Measurements from ENCODE around the gene OR52A1. TPM values are rescaled to one million over a fixed set of nuclear protein-coding genes. Genes with fewer than 3 reads are reported as not detected.
A peak's percentile ranks its signal among the peaks of the same experiment; 100 is the strongest.

The OR52A1 gene
- total and polyA plus RNA-seq, 9 of the 15 experiments (the other 6 are each of a cell fraction or from before 2014, with no cell fraction given) = under 0.01 to 0.33 (median 0.13) TPM; not detected in 3

GRCh38 chr11:5131584-5132335 lies 22.8 kb downstream of the OR52A1 start:
- POLR2A ChIA-PET = interaction anchor here (0.6 to 1.1 kb wide), 6 partner anchors 13 to 373 kb away, joined by 3 to 4 read pairs (median 4); no protein-coding TSS in a partner anchor
- peaks cover 16% of the 10 kb centered on the region; the same call in 2 of the 3 replicates for H3K79me2 ChIP-seq (ENCODE audit: control insufficient read depth, insufficient read depth, low read length)
- intact Hi-C loops (cut with micrococcal nuclease) = loop anchor here (2.0 kb wide), 1 partner anchor 21 kb away; no protein-coding TSS in a partner anchor
- peak overlapping the region; percentile 88 for H2AFZ ChIP-seq (ENCODE audit: low read depth, low read length)
- ATAC-seq (peak; percentile 80), FAIRE-seq (peak; percentile 90), DNase-seq (ENCODE audit: extremely low read depth in 1 of 4, low spot score in 3 of 4) (peak; percentile 31 to 89 (median 53))
- in situ Hi-C loops (cut with MboI) = no loop called here
- peaks cover 3% of the 10 kb centered on the region; the same call in 1 of the 2 replicates for H3K9me3 ChIP-seq (replicated peaks; ENCODE audit: control insufficient read depth, insufficient read depth, low read depth, low read length)
- no peaks in the 10 kb centered on the region for H3K36me3 ChIP-seq (ENCODE audit: control insufficient read depth, insufficient read depth, low read length)
- CTCF ChIA-PET (ENCODE audit: low intra/inter-chr PET ratio) = no interaction called here
- no peaks in the 10 kb centered on the region for H3K27me3 ChIP-seq (ENCODE audit: control insufficient read depth in 2 of 2, insufficient read depth in 2 of 2, low read length in 2 of 2)
- H3K9me1 ChIP-seq (ENCODE audit: control insufficient read depth, insufficient read depth, low read length) = no peaks in the 10 kb centered on the region
- no TSS peak for BruUV-seq (replicated peaks)
- H3K27ac ChIP-seq (ENCODE audit: extremely low read depth, low read depth, low read length) = peak overlapping the region; percentile 82
- WGBS (ENCODE audit: insufficient coverage, low coverage, missing lambda C conversion rate) = 9% methylated on average over 8 of the region's 8 CpGs
- H3K9ac ChIP-seq (ENCODE audit: insufficient read depth in 1 of 2, low read depth in 2 of 2, low read length in 2 of 2) = peak overlapping the region; percentile 1 to 68; a peak in 2 of 4 replicates
- no peak overlapping the region for H3K4me3 ChIP-seq
- no peaks in the 10 kb centered on the region for H4K20me1 ChIP-seq (replicated peaks; ENCODE audit: control insufficient read depth, insufficient read depth, low read length)
- H3K4me1 ChIP-seq (replicated peaks in 1 of 2; ENCODE audit: control insufficient read depth in 2 of 2, insufficient read depth in 2 of 2, low read length in 2 of 2) = peaks cover 5 to 16% of the 10 kb centered on the region in 2 experiments; a peak in 3 of 5 replicates
- H3K4me2 ChIP-seq (ENCODE audit: insufficient read depth, low read length) = peak overlapping the region; percentile 82
- TF ChIP-seq TAL1 (IDR thresholded peaks at IDR 0.05) (peak; percentile 90), CEBPB (tag; IDR thresholded peaks at IDR 0.05) (peak; percentile 74), HES1 (IDR thresholded peaks at IDR 0.05; ENCODE audit: low read depth) (no peak), CREM (IDR thresholded peaks at IDR 0.05; ENCODE audit: low read depth) (no peak; the same call in 1 of the 2 replicates), SIN3B (IDR thresholded peaks at IDR 0.05; ENCODE audit: low read depth) (no peak), SMARCA4 (IDR thresholded peaks at IDR 0.05) (peak; percentile 93), HNRNPUL1 (IDR thresholded peaks at IDR 0.05; ENCODE audit: low read length) (no peak), GATA2 (CRISPR knock-in tag; IDR thresholded peaks at IDR 0.05) (peak; percentile 63), PTTG1 (tag; IDR thresholded peaks at IDR 0.05; ENCODE audit: low read depth) (no peak), ZNF143 (CRISPR knock-in tag; IDR thresholded peaks at IDR 0.05) (no peak), RHOXF2B (CRISPR knock-in tag; conservative IDR thresholded peaks at IDR 0.05) (no peak), FOXJ3 (CRISPR knock-in tag; IDR thresholded peaks at IDR 0.05) (no peak), TSC22D4 (tag; IDR thresholded peaks at IDR 0.05) (no peak), SMAD3 (CRISPR knock-in tag; conservative IDR thresholded peaks at IDR 0.05) (no peak), MIER1 (IDR thresholded peaks at IDR 0.05; ENCODE audit: low read depth) (no peak)
- TF ChIP-seq, protein P1, sequence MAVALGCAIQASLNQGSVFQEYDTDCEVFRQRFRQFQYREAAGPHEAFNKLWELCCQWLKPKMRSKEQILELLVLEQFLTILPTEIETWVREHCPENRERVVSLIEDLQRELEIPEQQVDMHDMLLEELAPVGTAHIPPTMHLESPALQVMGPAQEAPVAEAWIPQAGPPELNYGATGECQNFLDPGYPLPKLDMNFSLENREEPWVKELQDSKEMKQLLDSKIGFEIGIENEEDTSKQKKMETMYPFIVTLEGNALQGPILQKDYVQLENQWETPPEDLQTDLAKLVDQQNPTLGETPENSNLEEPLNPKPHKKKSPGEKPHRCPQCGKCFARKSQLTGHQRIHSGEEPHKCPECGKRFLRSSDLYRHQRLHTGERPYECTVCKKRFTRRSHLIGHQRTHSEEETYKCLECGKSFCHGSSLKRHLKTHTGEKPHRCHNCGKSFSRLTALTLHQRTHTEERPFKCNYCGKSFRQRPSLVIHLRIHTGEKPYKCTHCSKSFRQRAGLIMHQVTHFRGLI (CRISPR knock-in tag; IDR thresholded peaks at IDR 0.05) = no peak
- TF ChIP-seq, protein P2, sequence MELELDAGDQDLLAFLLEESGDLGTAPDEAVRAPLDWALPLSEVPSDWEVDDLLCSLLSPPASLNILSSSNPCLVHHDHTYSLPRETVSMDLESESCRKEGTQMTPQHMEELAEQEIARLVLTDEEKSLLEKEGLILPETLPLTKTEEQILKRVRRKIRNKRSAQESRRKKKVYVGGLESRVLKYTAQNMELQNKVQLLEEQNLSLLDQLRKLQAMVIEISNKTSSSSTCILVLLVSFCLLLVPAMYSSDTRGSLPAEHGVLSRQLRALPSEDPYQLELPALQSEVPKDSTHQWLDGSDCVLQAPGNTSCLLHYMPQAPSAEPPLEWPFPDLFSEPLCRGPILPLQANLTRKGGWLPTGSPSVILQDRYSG (tag; conservative IDR thresholded peaks at IDR 0.05; ENCODE audit: low read depth) = peak; percentile 74; the same call in 1 of the 2 replicates
- TF ChIP-seq, protein P3, sequence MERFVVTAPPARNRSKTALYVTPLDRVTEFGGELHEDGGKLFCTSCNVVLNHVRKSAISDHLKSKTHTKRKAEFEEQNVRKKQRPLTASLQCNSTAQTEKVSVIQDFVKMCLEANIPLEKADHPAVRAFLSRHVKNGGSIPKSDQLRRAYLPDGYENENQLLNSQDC (CRISPR knock-in tag; IDR thresholded peaks at IDR 0.05) = no peak
- TF ChIP-seq, protein P4, sequence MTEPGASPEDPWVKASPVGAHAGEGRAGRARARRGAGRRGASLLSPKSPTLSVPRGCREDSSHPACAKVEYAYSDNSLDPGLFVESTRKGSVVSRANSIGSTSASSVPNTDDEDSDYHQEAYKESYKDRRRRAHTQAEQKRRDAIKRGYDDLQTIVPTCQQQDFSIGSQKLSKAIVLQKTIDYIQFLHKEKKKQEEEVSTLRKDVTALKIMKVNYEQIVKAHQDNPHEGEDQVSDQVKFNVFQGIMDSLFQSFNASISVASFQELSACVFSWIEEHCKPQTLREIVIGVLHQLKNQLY (CRISPR knock-in tag; conservative IDR thresholded peaks at IDR 0.05) = no peak
